Fibroblast of mammary gland (primary cell): ENCODE results near the gene BTG4.
A peak's percentile ranks its signal among the peaks of the same experiment; 100 is the strongest.

Experiments used
- DNase-seq: peaks from one replicate; pipeline ENCODE4 v3.0.0-alpha.2; 2010; ENCODE audit warnings: low read depth
- H3K4me3 ChIP-seq: 2 replicates; pipeline ENCODE4 v1.5.1; 2011; ENCODE audit warnings: low read depth, mild to moderate bottlenecking, low read length, moderate library complexity; ENCODE audit not compliant: control insufficient read depth
- CTCF ChIP-seq: conservative IDR thresholded peaks from 2 replicates; pipeline ENCODE4 v1.5.1; 2011; ENCODE audit warnings: low read depth, low read length, inconsistent platforms; ENCODE audit not compliant: control insufficient read depth, insufficient read depth

The BTG4 gene

GRCh38 chr11:111512296-111513239, at the start of gene BTG4:
TSS of gene BTG4 (minus strand) at chr11:111512386. CDS start at chr11:111498776, 13,610 bp downstream.
- DNase-seq: peak; percentile 14

GRCh38 chr11:111561791-111562325, 49.7 kb upstream of the BTG4 start:
- H3K4me3 ChIP-seq: no peak overlapping the region
- TF ChIP-seq CTCF: no peak
- DNase-seq: peak; percentile 90

More at GRCh38 chr11:111512296-111513239, at the start of gene BTG4:
- H3K4me3 ChIP-seq: peak within 1 kb of the TSS; percentile 46
- TF ChIP-seq CTCF: no peak

DNA sequence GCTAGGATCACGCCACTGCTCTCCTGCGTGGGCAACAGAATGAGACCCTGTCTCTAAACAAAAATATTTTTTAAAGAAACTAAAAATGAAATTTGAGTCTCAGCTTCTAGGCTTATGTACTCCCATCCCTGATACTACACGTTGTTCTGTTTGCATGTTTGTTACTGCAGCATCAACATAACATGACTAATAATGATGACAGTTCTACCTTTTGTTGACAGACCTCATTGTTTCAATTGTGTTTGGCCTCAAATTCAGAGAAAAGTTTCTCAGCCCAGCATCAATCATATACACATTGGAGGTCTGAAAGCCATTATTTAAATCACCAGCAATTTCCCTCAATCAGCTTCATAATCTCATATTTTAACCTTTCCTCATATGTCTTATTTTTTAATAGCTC, 49.1 kb upstream of the BTG4 start:
- no peak overlapping the region for H3K4me3 ChIP-seq
- no peak for TF ChIP-seq CTCF
- no peak for DNase-seq

DNA sequence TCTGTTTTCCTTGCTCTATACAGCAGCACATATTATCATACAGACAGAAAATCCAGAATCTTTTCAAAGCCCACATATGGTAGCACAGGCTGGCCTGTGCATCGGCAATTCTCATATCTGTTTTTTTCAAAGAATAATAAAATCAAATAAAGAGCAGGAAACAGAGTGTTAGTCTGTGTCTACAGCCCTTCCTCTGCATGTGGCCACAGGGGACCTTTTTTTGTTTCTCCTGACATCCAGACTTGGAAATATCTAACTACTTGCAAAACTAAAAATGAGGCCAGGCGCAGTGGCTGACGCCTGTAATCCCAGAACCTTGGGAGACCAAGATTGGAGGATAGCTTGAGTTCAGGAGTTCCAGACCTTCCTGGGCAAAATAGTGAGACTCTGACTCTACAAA, 48.6 kb upstream of the BTG4 start:
- H3K4me3 ChIP-seq: no peak overlapping the region
- no peak for TF ChIP-seq CTCF
- no peak for DNase-seq

DNA sequence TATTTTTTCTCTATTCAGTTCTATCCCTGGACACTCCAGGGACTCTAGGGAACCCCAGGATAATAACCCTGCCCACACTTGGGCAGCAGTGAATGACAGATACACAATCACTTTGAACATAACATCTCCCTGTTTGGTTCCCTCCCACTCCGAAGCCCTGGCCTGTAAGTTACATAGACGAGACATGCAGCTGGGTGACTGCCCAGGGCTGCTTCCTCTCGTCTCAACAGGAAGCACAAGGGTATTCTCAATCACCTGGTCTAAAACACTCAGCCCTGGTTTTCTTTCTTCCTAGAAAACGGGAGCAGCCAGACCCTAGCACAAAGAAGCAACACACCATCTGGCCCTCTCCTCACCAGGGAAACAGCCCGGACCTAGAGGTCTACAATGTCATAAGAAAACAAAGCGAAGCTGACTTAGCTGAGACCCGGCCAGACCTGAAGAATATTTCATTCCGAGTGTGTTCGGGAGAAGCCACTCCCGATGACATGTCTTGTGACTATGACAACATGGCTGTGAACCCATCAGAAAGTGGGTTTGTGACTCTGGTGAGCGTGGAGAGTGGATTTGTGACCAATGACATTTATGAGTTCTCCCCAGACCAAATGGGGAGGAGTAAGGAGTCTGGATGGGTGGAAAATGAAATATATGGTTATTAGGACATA, 47.7 kb upstream of the BTG4 start:
- no peak for TF ChIP-seq CTCF
- DNase-seq: no peak
- no peak overlapping the region for H3K4me3 ChIP-seq

GRCh38 chr11:111557425-111558111, 45.4 kb upstream of the BTG4 start:
- peak; percentile 10 for TF ChIP-seq CTCF

More at GRCh38 chr11:111557425-111558111, 45.4 kb upstream of the BTG4 start:
- peak; percentile 98 for DNase-seq
- no peak overlapping the region for H3K4me3 ChIP-seq
